HG02763 (cell line): ENCODE results near the gene ADRA2C.

ENCODE experiments used
- ATAC-seq: cut with Tn5 transposase; IDR thresholded peaks from one replicate; pipeline ENCODE4 v1.9.1; 2021; ENCODE audit warnings: mild to moderate bottlenecking, moderate library complexity; ENCODE audit not compliant: unreplicated experiment

ADRA2C gene

GRCh38 chr4:3775005-3775404, 8.8 kb downstream of the ADRA2C start:
- ATAC-seq, result no peak

GRCh38 chr4:3775576-3775975, 9.4 kb downstream of the ADRA2C start:
- ATAC-seq, result no peak

DNA sequence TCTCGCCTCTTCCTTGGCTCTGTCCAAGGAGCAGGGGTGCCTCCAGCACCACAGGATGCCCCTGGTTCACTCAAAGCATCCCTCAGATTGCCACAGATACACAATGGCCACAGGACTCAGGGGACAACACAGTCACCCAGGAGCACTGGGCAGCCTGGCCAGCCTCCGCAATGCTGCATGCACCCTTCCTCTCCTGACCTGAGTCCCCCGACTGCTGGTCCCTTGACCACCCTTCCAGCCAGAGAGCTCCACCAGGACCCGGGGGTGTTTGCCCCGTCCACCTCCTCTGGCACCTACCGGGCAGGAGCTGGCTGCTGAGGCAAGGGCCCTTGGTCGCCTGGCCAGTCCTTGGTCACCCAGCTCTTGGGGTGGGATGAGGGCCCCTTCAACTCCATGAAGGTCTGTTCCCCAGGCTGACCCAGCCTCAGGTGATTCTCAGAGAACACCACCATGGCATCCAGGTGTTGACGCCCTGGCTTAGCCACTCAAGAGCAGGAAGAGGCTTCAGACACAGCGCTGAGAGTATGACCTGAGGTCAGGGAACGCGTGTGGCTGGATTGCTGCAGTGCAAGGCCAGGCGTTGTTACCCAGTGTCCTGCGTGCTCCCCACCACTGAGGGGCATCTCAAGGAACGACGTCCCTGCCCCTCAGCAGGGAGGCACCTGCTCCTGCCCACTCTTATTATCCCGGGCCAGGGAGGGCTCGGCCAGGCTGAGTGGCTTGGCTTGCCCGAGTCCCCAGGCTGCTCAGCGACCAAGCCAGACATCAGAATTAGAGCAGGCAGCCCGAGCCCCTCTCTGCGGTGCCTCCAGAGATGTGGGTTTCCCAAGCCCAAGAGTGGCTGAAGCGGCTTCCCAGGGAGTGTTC, 10.2 kb downstream of the ADRA2C start:
- ATAC-seq, result no peak

GRCh38 chr4:3777033-3777390, 10.8 kb downstream of the ADRA2C start:
- ATAC-seq, result no peak

DNA sequence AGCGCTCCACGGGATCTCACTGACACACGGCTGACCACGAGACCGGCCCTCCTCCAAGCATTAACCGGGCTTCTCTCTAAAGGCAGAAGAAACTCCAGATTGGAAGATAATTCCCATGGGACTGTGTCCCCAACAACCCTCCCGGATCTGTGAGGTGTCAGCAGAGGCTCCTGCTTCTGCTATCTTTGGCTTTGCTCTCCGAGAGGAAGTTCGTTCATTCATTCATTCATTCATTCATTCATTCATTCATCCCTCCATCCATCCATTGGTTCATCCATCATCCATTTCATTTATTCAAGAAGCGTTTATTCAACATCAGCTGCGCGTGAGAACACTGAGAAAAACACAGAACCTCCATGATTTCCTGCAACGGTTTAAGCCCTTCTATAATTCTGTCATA, 11.5 kb downstream of the ADRA2C start:
- ATAC-seq, result no peak

- ATAC-seq, result no peak
These were observed 13.3 kb downstream of the ADRA2C start for GRCh38 chr4:3779509-3779908.

DNA sequence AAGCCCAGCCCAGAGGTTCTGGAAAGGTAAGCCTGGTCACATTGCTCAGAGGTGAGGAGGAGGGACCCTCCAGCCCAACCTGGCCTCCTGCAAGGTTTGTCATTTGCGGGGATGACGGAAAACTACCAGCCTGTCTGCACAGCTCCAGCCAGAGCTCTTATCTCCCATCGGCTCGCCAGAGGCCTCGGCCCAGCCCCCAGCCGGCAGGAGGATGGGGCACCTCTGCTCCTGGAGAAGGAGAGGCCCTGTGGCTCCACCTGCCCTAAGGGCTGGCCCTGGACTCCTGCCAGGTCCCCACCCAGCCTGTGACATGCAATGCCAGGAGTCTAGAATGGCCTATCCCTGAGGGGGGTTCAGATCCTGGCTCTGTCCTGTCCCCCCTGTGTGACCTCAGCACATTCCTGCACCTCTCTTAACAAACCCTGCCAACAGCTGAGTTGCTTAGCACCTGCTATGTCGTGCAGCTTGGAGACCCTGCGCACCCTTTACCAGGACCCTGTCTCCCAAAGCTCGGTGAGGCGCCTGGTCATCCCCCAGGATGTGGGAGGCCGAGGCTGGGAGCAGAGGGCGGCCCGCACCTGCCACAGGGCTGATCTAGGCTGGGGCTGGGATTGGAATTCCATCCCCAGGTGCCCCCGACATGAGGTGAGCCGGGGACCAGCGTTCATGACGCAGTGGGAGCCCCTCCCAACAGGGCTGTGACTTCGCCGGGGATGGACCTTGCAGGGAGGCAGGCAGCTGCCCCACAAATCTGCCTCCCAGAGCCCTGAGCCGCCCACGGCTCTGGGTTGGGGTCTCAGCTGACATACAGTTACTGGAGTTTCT, 14.4 kb downstream of the ADRA2C start:
- ATAC-seq, result no peak

DNA sequence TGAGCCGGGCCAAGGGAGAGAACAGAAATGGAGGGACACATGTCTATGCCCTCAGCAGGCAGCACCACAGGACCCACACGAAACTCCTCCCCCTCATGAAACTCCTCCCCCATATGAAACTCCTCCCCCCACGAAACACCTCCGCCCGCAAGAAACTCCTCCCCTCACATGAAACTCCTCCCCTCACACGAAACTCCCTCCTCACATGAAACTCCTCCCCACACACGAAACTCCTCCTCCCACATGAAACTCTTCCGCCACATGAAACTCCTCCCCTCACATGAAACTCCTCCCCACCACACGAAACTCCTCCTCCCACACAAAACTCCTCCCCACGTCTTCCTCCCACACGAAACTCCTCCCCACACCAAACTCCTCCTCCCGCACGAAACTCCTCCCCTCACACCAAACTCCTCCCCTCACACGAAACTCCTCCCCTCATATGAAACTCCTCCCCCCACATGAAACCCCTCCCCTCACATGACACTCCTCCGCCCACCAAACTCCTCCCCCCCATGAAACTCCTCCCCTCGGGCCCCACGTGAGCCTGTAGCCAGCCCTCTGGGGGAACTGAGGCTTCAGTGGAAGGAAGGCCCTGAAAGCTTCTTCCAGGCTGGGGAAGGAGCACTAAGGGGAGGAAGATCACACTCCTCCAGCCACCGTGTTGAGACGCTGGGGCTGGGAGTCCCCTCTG, 15.2 kb downstream of the ADRA2C start:
- ATAC-seq, result no peak

DNA sequence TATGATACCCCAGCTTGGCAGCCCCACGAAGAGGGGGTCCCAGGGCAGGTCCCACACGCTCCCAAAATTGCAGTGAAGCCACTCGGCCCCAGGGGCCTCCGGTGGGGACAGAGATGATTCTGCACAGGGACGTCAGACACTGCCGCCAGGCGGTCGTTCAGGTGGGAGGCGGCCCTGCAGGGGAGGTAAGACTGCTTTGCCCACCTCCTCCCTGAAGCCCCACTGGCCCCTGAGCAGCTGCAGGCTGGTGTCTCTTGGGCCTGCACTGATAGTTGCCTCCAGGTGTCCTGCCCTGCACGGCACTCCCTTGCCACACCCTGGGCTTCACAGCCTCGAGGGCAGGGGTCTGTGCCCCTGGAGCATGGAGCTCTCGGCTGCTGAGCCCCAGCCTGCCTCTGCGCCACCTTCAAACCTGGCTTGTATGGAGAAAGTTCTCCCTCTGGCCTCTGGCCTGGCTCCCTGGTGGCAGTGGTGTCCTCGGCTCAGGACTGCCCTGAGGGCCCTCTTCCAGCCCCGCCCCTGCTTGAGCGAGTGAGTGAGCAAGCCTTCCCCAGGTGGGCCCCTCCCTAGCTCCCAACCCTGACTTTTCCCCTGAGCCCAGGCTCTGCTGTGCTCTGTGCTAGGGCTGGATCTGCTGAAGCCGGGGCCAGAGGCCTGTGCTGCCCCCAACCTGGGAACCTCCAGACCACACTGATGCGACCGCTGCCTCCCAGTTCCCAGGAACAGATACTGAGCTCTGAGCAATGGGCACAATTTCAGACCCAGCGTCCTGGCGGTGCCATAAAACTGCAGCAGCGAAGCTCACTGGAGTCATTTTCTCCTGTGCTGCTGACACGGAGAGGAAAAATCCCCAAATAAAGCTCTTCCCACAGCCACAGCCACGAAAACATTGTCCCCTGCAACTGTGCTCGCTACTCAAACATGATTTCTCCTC, 16.1 kb downstream of the ADRA2C start:
- ATAC-seq, result no peak

GRCh38 chr4:3783693-3784306, 17.6 kb downstream of the ADRA2C start:
- no peak for ATAC-seq

GRCh38 chr4:3784454-3785291, 18.5 kb downstream of the ADRA2C start:
- ATAC-seq, result no peak

- ATAC-seq, result no peak
These were observed 19.0 kb downstream of the ADRA2C start for GRCh38 chr4:3785292-3785565.

DNA sequence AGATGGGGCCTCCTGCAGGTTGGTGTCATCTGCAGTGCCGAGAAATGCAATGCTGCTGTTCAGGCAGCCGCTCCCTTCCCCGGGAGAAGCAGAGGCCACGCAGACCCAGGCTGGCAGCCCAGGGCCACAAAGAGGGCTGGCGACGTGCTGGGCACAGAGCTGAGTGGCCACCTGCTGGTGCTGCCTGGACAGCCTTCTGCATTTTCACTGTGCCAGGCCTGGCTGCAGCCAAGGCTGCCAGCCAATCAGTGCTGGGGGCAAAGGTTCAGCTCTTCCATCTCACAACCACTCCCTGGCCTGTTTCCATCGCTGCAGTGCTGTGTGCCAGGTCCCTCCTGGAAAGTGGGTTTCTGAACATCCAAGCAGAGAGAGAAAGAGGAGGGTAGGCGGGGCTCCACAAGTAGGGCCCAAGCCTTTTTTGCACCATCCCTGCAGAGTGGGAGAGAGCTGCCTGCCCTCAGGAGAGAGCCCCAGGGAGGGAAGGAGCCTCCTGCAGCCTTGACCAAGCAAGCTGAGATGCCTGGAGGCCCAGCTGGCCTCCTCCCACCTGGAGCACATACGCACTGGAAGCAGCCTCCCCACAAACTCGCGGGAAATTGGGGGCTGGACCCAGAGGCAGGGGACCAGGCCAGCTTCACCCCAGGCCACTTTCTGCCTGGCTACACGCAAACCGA, 20.1 kb downstream of the ADRA2C start:
- no peak for ATAC-seq

DNA sequence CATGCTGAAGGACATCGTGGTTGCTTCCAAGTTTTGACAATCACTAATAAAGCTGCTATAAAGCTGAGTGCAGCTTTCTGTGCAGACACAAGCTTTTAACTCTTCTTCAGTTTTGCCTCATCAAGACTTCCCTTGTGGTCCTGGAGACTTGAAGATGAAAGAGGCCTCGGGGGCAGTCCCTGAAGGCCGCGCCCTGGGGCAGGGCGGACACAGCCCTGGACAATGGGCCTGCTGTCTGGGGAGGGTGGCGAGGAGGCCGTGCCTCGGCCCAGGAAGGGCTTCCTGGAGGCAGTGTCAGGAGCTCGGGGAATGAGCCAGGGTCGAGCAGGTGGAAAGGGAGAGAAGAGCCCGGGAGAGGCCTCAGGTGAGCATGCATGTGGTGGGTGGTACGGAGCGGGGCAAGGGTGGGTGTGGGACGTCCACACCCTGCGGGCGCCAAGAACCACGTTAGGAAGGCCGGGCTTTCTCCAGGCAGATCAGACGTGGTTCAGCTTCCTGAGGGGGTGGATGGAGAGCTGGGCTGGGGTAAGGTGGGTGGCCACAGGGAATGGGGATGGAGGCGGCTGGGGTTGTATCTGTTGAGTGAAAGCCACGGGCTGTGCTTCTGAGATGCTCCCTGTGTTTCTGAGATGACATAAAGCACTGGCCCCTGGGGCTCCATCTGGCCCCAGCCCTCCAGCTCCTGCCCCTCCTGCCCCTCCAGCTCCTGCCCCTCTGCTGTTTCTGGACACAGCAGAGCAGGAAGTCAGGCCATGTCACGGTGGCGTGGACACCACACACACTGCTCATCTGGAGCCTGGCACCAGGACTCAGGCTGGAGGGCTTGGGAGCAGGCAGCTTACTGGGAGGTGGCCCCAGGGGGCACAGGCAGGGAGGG, 21.5 kb downstream of the ADRA2C start:
- ATAC-seq, result no peak

GRCh38 chr4:3788366-3788660, 22.1 kb downstream of the ADRA2C start:
- no peak for ATAC-seq

DNA sequence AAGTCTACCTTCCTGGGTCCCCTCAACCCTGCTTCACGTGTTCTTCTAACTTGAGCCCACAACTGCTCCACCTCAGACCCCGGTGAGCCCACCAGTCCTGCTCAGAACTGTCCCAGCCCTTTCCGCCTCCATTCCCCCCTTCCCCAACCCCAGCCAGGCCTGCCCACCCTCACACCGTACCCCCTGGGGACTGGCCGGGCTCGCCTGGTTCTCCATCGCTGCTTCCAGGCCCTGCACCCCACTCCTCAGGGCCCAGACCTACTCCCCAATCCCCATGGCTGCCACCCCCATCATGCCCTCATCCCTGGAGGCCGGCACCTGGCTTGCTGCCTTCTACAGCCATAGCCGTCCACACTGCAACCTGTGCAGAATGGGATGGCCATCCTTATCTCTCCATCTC, 23.4 kb downstream of the ADRA2C start:
- no peak for ATAC-seq

GRCh38 chr4:3790006-3790561, 23.9 kb downstream of the ADRA2C start:
- no peak for ATAC-seq

- no peak for ATAC-seq
These were observed 25.1 kb downstream of the ADRA2C start for GRCh38 chr4:3791256-3791655.
